ENCODE data around the gene CNP.

The CNP gene

DNA sequence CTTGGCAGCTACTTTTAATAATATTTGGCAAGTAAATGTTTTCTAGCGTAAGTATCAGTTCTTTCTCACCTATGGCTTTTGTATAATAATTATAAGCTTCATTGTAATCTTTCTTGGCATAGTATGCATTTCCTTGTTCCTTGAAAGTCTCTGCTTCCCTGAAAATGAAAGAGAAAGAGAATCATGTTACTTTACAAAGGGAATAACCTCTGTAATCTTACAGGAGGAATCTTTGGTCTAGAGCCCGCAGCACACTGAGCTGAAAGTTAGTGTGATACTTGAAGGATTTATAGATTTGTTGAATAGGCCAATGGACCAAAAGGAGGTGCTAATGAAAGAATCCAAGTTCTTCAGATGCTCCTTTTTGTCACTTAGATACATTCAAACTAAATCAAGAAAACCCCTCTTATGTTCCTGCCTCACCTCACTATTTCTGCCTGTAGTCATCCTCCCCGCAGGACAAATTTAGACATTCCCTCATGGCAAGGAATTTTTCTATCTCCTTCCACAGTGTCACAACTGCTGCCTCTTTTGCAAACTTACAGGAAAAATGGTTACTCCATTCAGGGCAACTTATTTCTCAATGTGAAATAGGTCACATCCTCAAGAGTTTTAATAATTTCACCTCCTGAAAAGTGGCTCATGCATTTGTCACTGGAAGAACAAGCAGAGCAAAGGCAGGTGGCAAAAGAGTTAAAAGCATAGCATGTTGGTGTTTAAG, 34.0 kb downstream of the CNP start:
- peaks cover 0 to 5% (median 1%) of the 10 kb centered on the region in 4 donors for H3K4me1 ChIP-seq
- TF ChIP-seq, protein P1, sequence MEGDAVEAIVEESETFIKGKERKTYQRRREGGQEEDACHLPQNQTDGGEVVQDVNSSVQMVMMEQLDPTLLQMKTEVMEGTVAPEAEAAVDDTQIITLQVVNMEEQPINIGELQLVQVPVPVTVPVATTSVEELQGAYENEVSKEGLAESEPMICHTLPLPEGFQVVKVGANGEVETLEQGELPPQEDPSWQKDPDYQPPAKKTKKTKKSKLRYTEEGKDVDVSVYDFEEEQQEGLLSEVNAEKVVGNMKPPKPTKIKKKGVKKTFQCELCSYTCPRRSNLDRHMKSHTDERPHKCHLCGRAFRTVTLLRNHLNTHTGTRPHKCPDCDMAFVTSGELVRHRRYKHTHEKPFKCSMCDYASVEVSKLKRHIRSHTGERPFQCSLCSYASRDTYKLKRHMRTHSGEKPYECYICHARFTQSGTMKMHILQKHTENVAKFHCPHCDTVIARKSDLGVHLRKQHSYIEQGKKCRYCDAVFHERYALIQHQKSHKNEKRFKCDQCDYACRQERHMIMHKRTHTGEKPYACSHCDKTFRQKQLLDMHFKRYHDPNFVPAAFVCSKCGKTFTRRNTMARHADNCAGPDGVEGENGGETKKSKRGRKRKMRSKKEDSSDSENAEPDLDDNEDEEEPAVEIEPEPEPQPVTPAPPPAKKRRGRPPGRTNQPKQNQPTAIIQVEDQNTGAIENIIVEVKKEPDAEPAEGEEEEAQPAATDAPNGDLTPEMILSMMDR (IDR thresholded peaks at IDR 0.05) = no peak

DNA sequence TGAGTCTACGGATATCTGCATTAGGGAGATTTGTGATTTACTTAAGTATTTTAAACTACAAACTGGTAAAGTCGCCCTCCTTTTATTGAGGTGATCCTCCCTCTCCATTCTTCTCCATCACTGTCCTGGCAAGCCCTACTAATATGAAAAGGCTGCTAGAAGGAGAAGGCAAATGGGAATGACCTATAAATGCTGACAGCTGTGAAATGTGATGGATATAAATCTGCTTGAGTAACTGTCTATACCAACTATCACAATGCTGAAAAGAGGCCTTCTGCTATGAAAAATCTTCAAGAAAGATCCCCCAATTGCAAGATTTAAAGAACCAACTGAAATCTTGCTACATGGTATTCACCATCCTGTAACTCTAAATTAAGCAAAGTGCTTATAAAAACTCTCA, 35.1 kb downstream of the CNP start:
- Histone ChIP-seq H3K9me3 (no peaks in the 10 kb centered on the region), H3K4me3 (no peak overlapping the region), H3K4me1 (peaks cover 0 to 5% (median 1%) of the 10 kb centered on the region in 4 donors), H3K27ac (no peak overlapping the region), H3K27me3 (no peaks in the 10 kb centered on the region), H3K36me3 (peaks cover 40 to 62% (median 60%) of the 10 kb centered on the region in 3 donors)
- intact Hi-C loops (cut with DNase I; ENCODE audit: low total_unique reads) = loop anchor here (5.0 kb wide), 1 partner anchor 1849 kb away; no protein-coding TSS in a partner anchor
- no peak for DNase-seq
- TF ChIP-seq, protein P1 (IDR thresholded peaks at IDR 0.05) = no peak

More for the DNA sequence above, 34.0 kb downstream of the CNP start:
- no peak overlapping the region for H3K27ac ChIP-seq
- H3K27me3 ChIP-seq = no peaks in the 10 kb centered on the region
- intact Hi-C loops (cut with DNase I; ENCODE audit: low total_unique reads) = loop anchor here (5.0 kb wide), 1 partner anchor 1848 kb away; no protein-coding TSS in a partner anchor
- H3K36me3 ChIP-seq = peaks cover 51 to 74% (median 71%) of the 10 kb centered on the region in 3 donors
- H3K4me3 ChIP-seq = no peak overlapping the region
- DNase-seq = no peak
- H3K9me3 ChIP-seq = no peaks in the 10 kb centered on the region

DNA sequence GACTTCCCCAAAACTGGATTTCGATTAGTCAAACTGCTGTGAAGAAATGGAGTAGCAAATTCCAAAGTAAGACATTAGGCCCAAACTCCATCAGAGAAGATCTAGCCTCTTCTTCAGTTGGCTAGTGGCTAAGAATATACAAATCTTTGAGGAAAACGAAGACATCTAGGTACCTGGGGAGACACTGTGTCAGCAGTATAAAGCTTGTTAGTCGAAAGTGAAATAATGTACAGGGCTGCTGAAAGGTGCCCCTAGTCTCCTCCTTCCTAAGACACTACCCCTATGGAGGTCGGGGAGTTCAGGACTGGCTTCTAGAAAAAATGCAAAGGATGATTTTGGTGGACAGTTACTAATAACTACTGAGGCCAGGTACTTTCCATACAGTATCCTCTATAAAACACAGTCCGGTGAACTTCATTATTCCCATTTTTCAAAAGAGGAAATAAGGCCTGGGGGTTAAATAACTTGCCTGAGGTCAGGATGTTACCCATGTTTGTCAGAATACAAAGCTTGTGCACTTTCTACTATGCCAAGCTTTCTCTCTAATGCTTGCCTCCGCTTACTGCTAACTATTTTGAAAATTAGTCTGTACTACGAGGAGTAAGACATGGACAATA, 35.7 kb downstream of the CNP start:
- Histone ChIP-seq H3K27ac (no peak overlapping the region), H3K36me3 (peaks cover 34 to 56% (median 54%) of the 10 kb centered on the region in 3 donors), H3K9me3 (no peaks in the 10 kb centered on the region), H3K4me1 (peaks cover 0 to 8% (median 2%) of the 10 kb centered on the region in 4 donors), H3K4me3 (no peak overlapping the region), H3K27me3 (no peaks in the 10 kb centered on the region)
- intact Hi-C loops (cut with DNase I; ENCODE audit: low total_unique reads) = loop anchor here (5.0 kb wide), 1 partner anchor 1850 kb away; no protein-coding TSS in a partner anchor
- no peak for DNase-seq
- TF ChIP-seq, protein P1 (IDR thresholded peaks at IDR 0.05) = no peak

DNA sequence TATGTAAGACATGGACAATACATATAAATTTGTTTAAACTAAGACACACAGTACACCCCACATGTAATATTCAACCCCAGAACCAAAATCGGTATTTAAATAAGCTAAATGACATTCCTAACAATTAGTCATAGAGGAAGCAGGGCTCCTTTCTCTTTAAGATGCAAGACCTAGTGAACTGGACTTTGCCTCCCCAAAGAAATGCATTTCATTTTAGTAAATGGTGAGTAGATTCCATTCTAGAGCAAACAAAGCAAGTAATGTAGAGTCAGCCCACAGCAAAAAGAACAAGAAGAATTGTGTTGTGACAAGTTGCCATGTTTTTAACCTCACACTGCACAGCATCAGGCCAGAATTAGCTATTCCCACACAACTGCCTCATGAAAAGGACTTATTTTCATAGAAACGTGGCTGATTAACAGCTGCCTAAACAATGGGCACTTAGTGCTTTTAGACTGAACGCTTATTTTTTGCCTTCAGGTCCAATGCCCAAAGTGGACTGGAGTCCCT, 36.3 kb downstream of the CNP start:
- H3K27ac ChIP-seq = no peak overlapping the region

DNA sequence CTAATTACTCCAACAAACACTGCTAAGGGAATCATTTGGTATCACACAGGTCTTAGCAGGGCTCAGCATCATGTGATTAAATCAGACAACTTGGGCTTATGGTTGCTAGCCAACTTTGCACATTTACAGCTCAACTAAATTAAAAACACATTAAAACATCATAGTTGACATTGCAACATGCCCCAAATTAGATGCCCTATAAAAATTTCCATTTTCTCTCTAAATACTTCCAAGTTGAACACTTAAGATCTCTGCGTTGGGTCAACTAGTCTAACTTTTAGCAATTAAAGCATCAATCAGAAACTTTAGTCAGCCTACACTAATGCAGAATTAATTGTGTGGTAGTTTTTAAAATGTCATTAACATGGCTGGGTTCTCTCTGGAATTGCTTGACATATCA, 38.6 kb downstream of the CNP start:
- Histone ChIP-seq H3K9me3 (no peaks in the 10 kb centered on the region), H3K4me3 (no peak overlapping the region), H3K27ac (no peak overlapping the region), H3K36me3 (peaks cover 8 to 29% (median 28%) of the 10 kb centered on the region in 3 donors), H3K4me1 (peaks cover 0 to 27% (median 3%) of the 10 kb centered on the region in 4 donors), H3K27me3 (no peaks in the 10 kb centered on the region)
- intact Hi-C loops (cut with DNase I; ENCODE audit: low total_unique reads) = no loop called here
- no peak for DNase-seq
- TF ChIP-seq, protein P1 (IDR thresholded peaks at IDR 0.05) = no peak

More for the DNA sequence above, 36.3 kb downstream of the CNP start:
- Histone ChIP-seq H3K27me3 (no peaks in the 10 kb centered on the region), H3K4me3 (no peak overlapping the region), H3K4me1 (peaks cover 0 to 11% (median 2%) of the 10 kb centered on the region in 4 donors), H3K36me3 (peaks cover 29 to 51% (median 48%) of the 10 kb centered on the region in 3 donors), H3K9me3 (no peaks in the 10 kb centered on the region)
- DNase-seq = no peak
- intact Hi-C loops (cut with DNase I; ENCODE audit: low total_unique reads) = loop anchor here (5.0 kb wide), 1 partner anchor 1851 kb away; no protein-coding TSS in a partner anchor
- TF ChIP-seq, protein P1 (IDR thresholded peaks at IDR 0.05) = no peak

All from tibial artery (tissue), 4 donors.